DMS153 treated with DMSO at 0.1 percent for 48 hours (cell line): ENCODE measurements around the gene CNGB1.
"Not testable (repeated sequence)": the region's sequence is repeated elsewhere in the genome, so short reads cannot be mapped to it uniquely, and the experiment has no call there.

Source experiments
- DNase-seq: peaks from one replicate; lab custom pipeline; 2025; ENCODE audit not compliant: unreplicated experiment; lab: John Stamatoyannopoulos, UW

Gene CNGB1

GRCh38 chr16:57938484-57938883 lies 32.4 kb downstream of the CNGB1 start:
- no peak for DNase-seq

GRCh38 chr16:57937861-57938260 lies 33.1 kb downstream of the CNGB1 start:
- no peak for DNase-seq

- no peak for DNase-seq
Measured at GRCh38 chr16:57935904-57936303, 35.0 kb downstream of the CNGB1 start.

GRCh38 chr16:57930533-57930932 lies 40.4 kb downstream of the CNGB1 start:
- DNase-seq, result no peak

- no peak for DNase-seq
Measured at GRCh38 chr16:57929250-57929649, 41.7 kb downstream of the CNGB1 start.

GRCh38 chr16:57926041-57926440 lies 44.9 kb downstream of the CNGB1 start:
- DNase-seq, result no peak

GRCh38 chr16:57925310-57925709 lies 45.6 kb downstream of the CNGB1 start:
- no peak for DNase-seq

- DNase-seq, result no peak
Measured at GRCh38 chr16:57924514-57924913, 46.4 kb downstream of the CNGB1 start.

GRCh38 chr16:57923841-57924240 lies 47.1 kb downstream of the CNGB1 start:
- no peak for DNase-seq

GRCh38 chr16:57923418-57923817 lies 47.5 kb downstream of the CNGB1 start:
- no peak for DNase-seq

GRCh38 chr16:57920880-57921229 lies 50.1 kb downstream of the CNGB1 start:
- DNase-seq, result no peak

- DNase-seq, result no peak
Measured at GRCh38 chr16:57920215-57920879, 50.6 kb downstream of the CNGB1 start.

GRCh38 chr16:57918994-57919393 lies 51.9 kb downstream of the CNGB1 start:
- DNase-seq, result no peak

GRCh38 chr16:57918444-57918843 lies 52.5 kb downstream of the CNGB1 start:
- no peak for DNase-seq

- DNase-seq, result not testable (repeated sequence)
Measured at GRCh38 chr16:57917929-57918328, 53.0 kb downstream of the CNGB1 start.

GRCh38 chr16:57917489-57917888 lies 53.4 kb downstream of the CNGB1 start:
- DNase-seq, result not testable (repeated sequence)

- no peak for DNase-seq
Measured at GRCh38 chr16:57916735-57917438, 54.0 kb downstream of the CNGB1 start.

- DNase-seq, result no peak
Measured at GRCh38 chr16:57915811-57916488, 55.0 kb downstream of the CNGB1 start.

- no peak for DNase-seq
Measured at GRCh38 chr16:57915267-57915666, 55.7 kb downstream of the CNGB1 start.

GRCh38 chr16:57914244-57915173 lies 56.4 kb downstream of the CNGB1 start:
- no peak for DNase-seq
